MM.1S (cell line): ENCODE data around the gene TCF3.

Experiments
- CTCF ChIP-seq: fragments of 300-600 bp; sonication (generic); IDR thresholded peaks from 2 replicates; pipeline ENCODE4 v1.5.1; 2016; ENCODE audit warnings: antibody characterized with exemption, low read length, mixed read lengths
- EZH2 ChIP-seq: fragments of 300-600 bp; sonication (generic); optimal IDR thresholded peaks from 2 replicates; pipeline ENCODE3; 2017; ENCODE audit warnings: low read depth, mild to moderate bottlenecking, antibody characterized with exemption, low read length, mixed read lengths
- EZH2phosphoT487 ChIP-seq: fragments of 300-600 bp; sonication (generic); IDR thresholded peaks from 2 replicates; pipeline ENCODE4 v1.6.1; 2018; ENCODE audit warnings: antibody characterized with exemption, low read length

DNA sequence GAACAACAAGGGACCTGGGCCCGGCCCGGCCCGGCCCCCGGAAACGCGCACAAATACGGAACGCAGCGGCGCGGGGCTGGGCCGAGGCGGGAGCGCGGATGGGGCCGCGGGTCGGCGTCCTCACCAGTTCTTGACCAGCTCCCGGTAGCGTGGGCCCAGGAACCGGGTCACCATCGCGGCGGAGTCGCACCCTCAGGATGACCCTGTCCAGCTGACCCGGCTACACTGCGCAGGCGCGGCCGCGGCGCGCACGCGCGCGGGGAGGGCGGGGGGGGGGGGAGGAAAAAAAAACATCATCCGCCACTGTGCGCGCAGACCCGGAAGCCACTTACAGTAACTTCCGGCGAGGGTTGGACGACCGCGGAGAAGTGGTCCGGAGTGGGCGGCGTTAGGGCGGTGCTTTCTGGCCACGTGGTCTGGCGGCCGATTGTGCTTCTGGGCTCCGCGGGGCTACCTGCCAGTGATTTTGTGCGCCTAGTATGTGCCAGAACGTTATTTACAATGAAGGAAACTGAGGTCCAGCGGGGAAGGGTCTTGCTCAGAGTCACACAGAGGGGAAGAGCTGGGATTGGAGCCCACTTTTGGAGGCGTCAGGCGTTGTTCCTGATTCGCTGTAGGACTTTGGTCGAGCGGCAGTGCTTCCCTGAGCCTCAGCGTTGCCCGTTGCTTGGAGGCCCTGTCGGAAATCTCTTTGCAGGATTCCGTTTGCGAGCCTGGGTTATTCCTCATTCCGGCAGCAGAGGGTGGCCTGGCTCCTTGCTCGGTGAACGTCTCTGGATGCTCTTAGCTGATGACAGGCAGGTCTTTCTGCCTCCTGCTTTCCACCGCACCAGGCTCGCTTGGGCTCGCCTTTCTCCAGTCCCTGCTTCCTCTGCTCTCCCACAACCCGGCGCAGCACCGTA lies 46.9 kb downstream of the TCF3 start, which contains the start of gene UQCR11:
- TF ChIP-seq CTCF (peak; percentile 68), EZH2phosphoT487 (no peak), EZH2 (no peak)
